K562 (cell line): ENCODE results near the gene INSR. TPM values are rescaled to one million over a fixed set of nuclear protein-coding genes. Genes with fewer than 3 reads are reported as not detected.
A peak's percentile ranks its signal among the peaks of the same experiment; 100 is the strongest.

Source experiments
- ARID2 ChIP-seq: fragments of 450-650 bp; IDR thresholded peaks from 2 replicates; pipeline ENCODE4 v1.6.1; 2017; ENCODE audit warnings: antibody characterized with exemption, mild to moderate bottlenecking
- ARNT ChIP-seq, 2 experiments: fragments of 450-650 bp; IDR thresholded peaks; 2 replicates each; pipeline ENCODE4 v1.6.1; 2016; ENCODE audit warnings: mild to moderate bottlenecking in 1 of 2
- CBX8 ChIP-seq: fragments of 200-600 bp; sonication (generic); IDR thresholded peaks from 2 replicates; pipeline ENCODE4 v1.6.1; 2012; ENCODE audit warnings: borderline replicate concordance, mixed run types, low read depth, mild to moderate bottlenecking, moderate library complexity, mixed read lengths, low read length, control low read depth, inconsistent platforms; ENCODE audit not compliant: poor library complexity, severe bottlenecking; ENCODE audit errors: extremely low read depth
- CXXC5 ChIP-seq: fragments of 250-450 bp; sonication (Bioruptor Pico); IDR thresholded peaks from 2 replicates; pipeline ENCODE4 v1.8.0; 2022; ENCODE audit warnings: inconsistent platforms, mild to moderate bottlenecking, moderate library complexity
- DDX20 ChIP-seq: fragments of 450-650 bp; IDR thresholded peaks from 2 replicates; pipeline ENCODE4 v1.6.1; 2016; ENCODE audit warnings: missing genetic modification characterization, low read depth, mild to moderate bottlenecking, missing compliant biosample characterization, moderate library complexity
- FOXA1 ChIP-seq: fragments of 450-650 bp; IDR thresholded peaks from 2 replicates; pipeline ENCODE4 v1.6.1; 2016; ENCODE audit warnings: mild to moderate bottlenecking, borderline replicate concordance
- FOXM1 ChIP-seq, 2 experiments: fragments of 450-650 bp in 1 of 2; sonication (generic) in 1 of 2; formaldehyde crosslinking in 1 of 2; IDR thresholded peaks; 2 replicates each; pipeline versions ENCODE4 v1.6.1 to v1.9.0; 2017 to 2022; ENCODE audit warnings: low read depth in 2 of 2, mild to moderate bottlenecking in 2 of 2, missing genetic modification reagents in 1 of 2, moderate library complexity in 1 of 2
- GTF2E2 ChIP-seq: fragments of 200-800 bp; sonication (Bioruptor generic); IDR thresholded peaks from 2 replicates; pipeline ENCODE4 v1.6.1; 2016; ENCODE audit warnings: missing genetic modification characterization, missing compliant biosample characterization
- HMG20A ChIP-seq: fragments of 450-650 bp; formaldehyde crosslinking; conservative IDR thresholded peaks from 2 replicates; pipeline ENCODE4 v1.4.0; 2020; ENCODE audit warnings: mild to moderate bottlenecking, mixed read lengths
- JUND ChIP-seq, 2 experiments: IDR thresholded peaks; 2 replicates in 1 of 2; 3 replicates in 1 of 2; pipeline ENCODE4 v1.6.1; 2011; ENCODE audit warnings: borderline replicate concordance in 2 of 2, low read depth in 2 of 2, low read length in 2 of 2, improper control_type of control experiment in 1 of 2, missing biosample characterization in 1 of 2, missing genetic modification characterization in 1 of 2, missing genetic modification reagents in 1 of 2
- KHSRP ChIP-seq: fragments of 450-650 bp; IDR thresholded peaks from 2 replicates; pipeline ENCODE4 v1.6.1; 2017
- NFATC3 ChIP-seq: fragments of 450-650 bp; IDR thresholded peaks from 2 replicates; pipeline ENCODE4 v1.6.1; 2017; ENCODE audit warnings: mild to moderate bottlenecking
- STAG1 ChIP-seq: sonication (generic); formaldehyde crosslinking; IDR thresholded peaks from 2 replicates; pipeline ENCODE4 v1.5.0; 2020; ENCODE audit warnings: missing genetic modification reagents, borderline replicate concordance
- VEZF1 ChIP-seq: fragments of 200-800 bp; sonication (Bioruptor generic); IDR thresholded peaks from 2 replicates; pipeline ENCODE4 v1.6.1; 2017; ENCODE audit warnings: missing genetic modification characterization, missing compliant biosample characterization
- ZBTB7A ChIP-seq: IDR thresholded peaks from 2 replicates; pipeline ENCODE4 v1.6.1; 2011; ENCODE audit warnings: low read depth, mild to moderate bottlenecking, low read length, moderate library complexity, borderline replicate concordance; ENCODE audit not compliant: control insufficient read depth
- ZNF263 ChIP-seq: sonication (generic); formaldehyde crosslinking; IDR thresholded peaks from 2 replicates; pipeline ENCODE4 v1.8.0; 2022; ENCODE audit warnings: mild to moderate bottlenecking, missing genetic modification reagents, borderline replicate concordance
- polyA plus RNA-seq, 8 experiments: library from polyadenylated mRNA; depleted of rRNA in 4 of 8; stranded (reverse) in 5 of 8; unstranded in 3 of 8; fragments of >200 nt; fragmentation: Nextera tagmentation in 2 of 8; fragmentation: Illumina TruSeq in 1 of 8; extraction: Ambion mirVana in 2 of 8; extraction: Trizol in 1 of 8; gene quantifications; 2 replicates each; pipeline versions ENCODE4 v1.2.1 to v1.2.3, GENCODE V29; 2011 to 2014; ENCODE audit warnings: inconsistent platforms in 1 of 8, missing spikeins in 1 of 8
- total RNA-seq, 7 experiments: library from RNA; depleted of rRNA in 6 of 7; stranded (reverse); fragments of >200 nt in 6 of 7; fragmentation: Illumina TruSeq in 2 of 7; extraction: Trizol in 2 of 7; gene quantifications; 2 replicates each; pipeline versions ENCODE4 v1.2.1 to v1.2.3, GENCODE V29; 2011 to 2021; ENCODE audit warnings: low replicate concordance in 1 of 7

INSR gene
- total and polyA plus RNA-seq, 9 of the 15 experiments (the other 6 are each of a cell fraction or from before 2014, with no cell fraction given): 0.04 to 0.88 (median 0.41) TPM

DNA sequence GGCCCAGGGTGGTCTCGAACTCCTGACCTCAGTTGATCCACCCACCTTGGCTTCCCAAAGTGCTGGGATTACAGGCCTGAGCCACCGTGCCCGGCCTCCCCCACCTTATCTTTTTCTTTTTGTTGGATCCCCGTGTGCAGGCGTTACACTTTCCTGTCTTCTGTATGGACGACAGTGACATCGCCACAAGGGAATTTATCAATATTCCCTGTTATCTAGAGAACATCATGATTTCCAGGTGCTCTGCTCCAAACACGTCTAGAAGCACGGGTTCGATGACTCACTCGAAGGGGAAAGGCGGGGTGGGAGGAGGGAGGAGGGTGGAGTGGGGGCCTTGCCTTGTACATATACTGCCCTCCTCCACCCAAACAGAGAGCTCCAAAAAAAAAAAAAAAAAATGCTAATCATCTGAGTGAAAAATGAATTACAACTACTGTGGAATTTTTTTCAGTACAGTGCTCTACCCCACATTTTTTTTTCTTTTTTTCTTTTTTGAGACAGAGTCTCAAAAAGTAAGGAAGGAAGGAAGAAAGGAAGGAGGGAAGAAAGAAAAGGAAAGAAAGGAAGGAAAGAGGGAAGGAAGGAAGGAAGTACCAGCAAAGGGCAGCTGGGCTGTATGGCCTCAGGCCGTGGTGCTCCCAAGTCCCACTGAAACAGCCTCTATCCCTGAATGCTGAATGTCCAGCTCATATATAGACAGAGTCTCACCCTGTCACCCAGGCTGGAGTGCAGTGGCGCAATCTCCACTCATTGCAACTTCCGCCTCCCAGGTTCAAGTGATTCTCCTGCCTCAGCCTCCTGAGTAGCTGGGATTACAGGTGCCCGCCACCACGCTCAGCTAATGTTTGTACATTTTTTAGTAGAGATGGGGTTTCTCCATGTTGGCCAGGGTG, 36.8 kb downstream of the INSR start (continued):
- TF ChIP-seq CXXC5 (CRISPR knock-in tag) (no peak), STAG1 (CRISPR knock-in tag) (no peak), JUND (IDR thresholded peaks at IDR 0.05; ENCODE audit: borderline replicate concordance, low read depth, low read length) (peak; percentile 58; the same call in 1 of the 2 replicates), JUND (tag; IDR thresholded peaks at IDR 0.05; ENCODE audit: borderline replicate concordance, low read depth, low read length) (no peak; the same call in 2 of the 3 replicates), ZBTB7A (no peak), KHSRP (no peak), ARNT (IDR thresholded peaks at IDR 0.05) (no peak), FOXM1 (IDR thresholded peaks at IDR 0.05; ENCODE audit: low read depth) (no peak), FOXM1 (CRISPR knock-in tag; IDR thresholded peaks at IDR 0.05; ENCODE audit: low read depth) (no peak), ARID2 (no peak), ZNF263 (CRISPR knock-in tag) (no peak), GTF2E2 (no peak), DDX20 (tag) (no peak), FOXA1 (no peak), HMG20A (CRISPR knock-in tag) (no peak), NFATC3 (no peak), VEZF1 (CRISPR knock-in tag) (peak; percentile 18; the same call in 1 of the 2 replicates), CBX8 (no peak)
